ENCODE data around the gene BCAT1. TPM values are rescaled to one million over a fixed set of nuclear protein-coding genes. Genes with fewer than 3 reads are reported as not detected.

BCAT1 gene
- total and polyA plus RNA-seq, 2 of the 8 experiments (the other 6 are each of a cell fraction or from before 2014, with no cell fraction given), result 19.7 to 263 TPM

GRCh38 chr12:24948420-24948756 lies 513 bp downstream of the BCAT1 start:
- TF ChIP-seq ATF2 (IDR thresholded peaks at IDR 0.05; ENCODE audit: low read length) (0 out of 2 replicates have a peak, but pooled peaks have one; percentile 18), TAF7 (optimal IDR thresholded peaks at IDR 0.05; ENCODE audit: borderline replicate concordance, low read depth, low read length) (peak; percentile 45), CTCF (IDR thresholded peaks at IDR 0.05; ENCODE audit: control extremely low read depth in 1 of 3, insufficient read depth in 1 of 3, low read depth in 1 of 3, low read length in 3 of 3) (no peak), FOSL1 (IDR thresholded peaks at IDR 0.05; ENCODE audit: insufficient read depth, low read depth, low read length) (no peak), POLR2A (IDR thresholded peaks at IDR 0.05; ENCODE audit: control extremely low read depth in 1 of 2, low read depth in 2 of 2, low read length in 2 of 2) (peak in 1 of 2 experiments; percentile 41; a peak in 1 of 3 replicates), TBP (IDR thresholded peaks at IDR 0.05; ENCODE audit: low read depth, low read length) (0 out of 2 replicates have a peak, but pooled peaks have one; percentile 21)
- H3K56ac ChIP-seq (replicated peaks; ENCODE audit: insufficient read length, low read depth, low read length), result peak overlapping the region; percentile 94
- peak overlapping the region; percentile 99 for H2BK5ac ChIP-seq (ENCODE audit: low read depth, low read length)
- ChIA-PET CTCF (ENCODE audit: partially characterized antibody) (no interaction called here), POLR2A (ENCODE audit: partially characterized antibody) (interaction anchor here (0.8 to 22.8 kb wide), 19 partner anchors 8 to 195 kb away, joined by 3 to 468 read pairs (median 4); no protein-coding TSS in a partner anchor)
- no peak overlapping the region for H2AFZ ChIP-seq (ENCODE audit: low read length)
- peak overlapping the region; percentile 35 for H3K23ac ChIP-seq (ENCODE audit: insufficient read length)
- H4K91ac ChIP-seq (replicated peaks; ENCODE audit: insufficient read length, low read length), result peak overlapping the region; percentile 99
- no peaks in the 10 kb centered on the region for H4K20me1 ChIP-seq (replicated peaks in 1 of 2; ENCODE audit: control insufficient read depth in 1 of 2, insufficient read depth in 2 of 2, low read length in 2 of 2)
- H2BK15ac ChIP-seq (ENCODE audit: low read length), result peak overlapping the region; percentile 55
- peaks cover 0 to 17% (median 1%) of the 10 kb centered on the region in 4 experiments; a peak in 1 of 8 replicates for H3K36me3 ChIP-seq (ENCODE audit: control insufficient read depth in 2 of 4, insufficient read depth in 4 of 4, low read length in 3 of 4)
- peak overlapping the region; percentile 98 for H2AK5ac ChIP-seq (ENCODE audit: low read depth, low read length)
- no peak for FAIRE-seq
- peak overlapping the region; percentile 98 for H3K4ac ChIP-seq (replicated peaks; ENCODE audit: insufficient read length, low read depth, low read length)
- H3K27me3 ChIP-seq (replicated peaks in 1 of 4; ENCODE audit: control insufficient read depth in 3 of 4, extremely low read depth in 1 of 4, insufficient read depth in 3 of 4, low read length in 3 of 4), result no peaks in the 10 kb centered on the region
- H3K23me2 ChIP-seq (ENCODE audit: low read depth, low read length), result peaks cover 10% of the 10 kb centered on the region
- peak overlapping the region; percentile 99 for H2BK12ac ChIP-seq (ENCODE audit: low read depth, low read length)
- peak overlapping the region; percentile 95 for H3K14ac ChIP-seq (ENCODE audit: insufficient read length)
- peak overlapping the region; percentile 91 to 98 (median 98) for H3K9ac ChIP-seq (replicated peaks in 1 of 4; ENCODE audit: extremely low read depth in 1 of 4, low read depth in 3 of 4, low read length in 3 of 4)
- peak overlapping the region; percentile 82 for H4K5ac ChIP-seq (ENCODE audit: insufficient read length, low read depth, low read length)
- H3K4me3 ChIP-seq (ENCODE audit: extremely low read depth in 1 of 4, insufficient read depth in 2 of 4, low read depth in 3 of 4, low read length in 4 of 4), result peak overlapping the region; percentile 92 to 96 (median 94)
- peaks cover 6 to 29% (median 25%) of the 10 kb centered on the region in 4 experiments; a peak in 6 of 7 replicates for H3K4me1 ChIP-seq (replicated peaks in 1 of 4; ENCODE audit: control insufficient read depth in 3 of 4, insufficient read depth in 4 of 4, low read length in 3 of 4)
- H3K27ac ChIP-seq (ENCODE audit: low read depth, low read length), result peak overlapping the region; percentile 96
- peak overlapping the region; percentile 84 to 87 for H3K4me2 ChIP-seq (ENCODE audit: insufficient read depth in 1 of 2, low read depth in 2 of 2, low read length in 2 of 2)
- H3K79me1 ChIP-seq (ENCODE audit: low read depth, low read length), result peaks cover 2% of the 10 kb centered on the region; the same call in 1 of the 2 replicates
- 0% methylated on average over 13 of the region's 14 CpGs; no CpG with 5 or more reads in 1 of the 2 experiments for WGBS, 2 experiments (ENCODE audit: extremely low coverage in 1 of 2, insufficient coverage in 1 of 2, insufficient read length in 1 of 2, insufficient replicate concordance in 2 of 2, low coverage in 1 of 2, low lambda C conversion rate in 2 of 2, missing lambda C conversion rate in 1 of 2)
- peak overlapping the region; percentile 89 for H2BK120ac ChIP-seq (replicated peaks; ENCODE audit: low read depth, low read length)
- peak overlapping the region; percentile 99 for H3K18ac ChIP-seq (ENCODE audit: extremely low read depth, low read length)
- no peak for DNase-seq (ENCODE audit: low read depth in 1 of 2, low spot score in 2 of 2)
- H3K9me3 ChIP-seq (ENCODE audit: insufficient read depth in 2 of 2, low read depth in 1 of 2, low read length in 1 of 2), result no peaks in the 10 kb centered on the region
- H3K79me2 ChIP-seq (ENCODE audit: control insufficient read depth in 1 of 2, insufficient read depth in 2 of 2, low read length in 2 of 2), result peaks cover 6 to 59% of the 10 kb centered on the region in 2 experiments; a peak in 3 of 4 replicates
- H2BK20ac ChIP-seq (ENCODE audit: low read length), result peak overlapping the region; percentile 91
- H4K8ac ChIP-seq (ENCODE audit: extremely low read depth, insufficient read depth, low read length), result peak overlapping the region; percentile 99; the same call in 1 of the 2 replicates

All from H1 (cell line).